Measurements from ENCODE around the gene NACA. TPM values are rescaled to one million over a fixed set of nuclear protein-coding genes. Genes with fewer than 3 reads are reported as not detected.

NACA gene
- polyA plus RNA-seq, 1 of the 3 experiments (the other 2 are of a cell fraction): 523 TPM

GRCh38 chr12:56688129-56688845 is 36.8 kb downstream of the NACA start, which contains the start of gene PTGES3 (continued):
- TF ChIP-seq, protein P1, sequence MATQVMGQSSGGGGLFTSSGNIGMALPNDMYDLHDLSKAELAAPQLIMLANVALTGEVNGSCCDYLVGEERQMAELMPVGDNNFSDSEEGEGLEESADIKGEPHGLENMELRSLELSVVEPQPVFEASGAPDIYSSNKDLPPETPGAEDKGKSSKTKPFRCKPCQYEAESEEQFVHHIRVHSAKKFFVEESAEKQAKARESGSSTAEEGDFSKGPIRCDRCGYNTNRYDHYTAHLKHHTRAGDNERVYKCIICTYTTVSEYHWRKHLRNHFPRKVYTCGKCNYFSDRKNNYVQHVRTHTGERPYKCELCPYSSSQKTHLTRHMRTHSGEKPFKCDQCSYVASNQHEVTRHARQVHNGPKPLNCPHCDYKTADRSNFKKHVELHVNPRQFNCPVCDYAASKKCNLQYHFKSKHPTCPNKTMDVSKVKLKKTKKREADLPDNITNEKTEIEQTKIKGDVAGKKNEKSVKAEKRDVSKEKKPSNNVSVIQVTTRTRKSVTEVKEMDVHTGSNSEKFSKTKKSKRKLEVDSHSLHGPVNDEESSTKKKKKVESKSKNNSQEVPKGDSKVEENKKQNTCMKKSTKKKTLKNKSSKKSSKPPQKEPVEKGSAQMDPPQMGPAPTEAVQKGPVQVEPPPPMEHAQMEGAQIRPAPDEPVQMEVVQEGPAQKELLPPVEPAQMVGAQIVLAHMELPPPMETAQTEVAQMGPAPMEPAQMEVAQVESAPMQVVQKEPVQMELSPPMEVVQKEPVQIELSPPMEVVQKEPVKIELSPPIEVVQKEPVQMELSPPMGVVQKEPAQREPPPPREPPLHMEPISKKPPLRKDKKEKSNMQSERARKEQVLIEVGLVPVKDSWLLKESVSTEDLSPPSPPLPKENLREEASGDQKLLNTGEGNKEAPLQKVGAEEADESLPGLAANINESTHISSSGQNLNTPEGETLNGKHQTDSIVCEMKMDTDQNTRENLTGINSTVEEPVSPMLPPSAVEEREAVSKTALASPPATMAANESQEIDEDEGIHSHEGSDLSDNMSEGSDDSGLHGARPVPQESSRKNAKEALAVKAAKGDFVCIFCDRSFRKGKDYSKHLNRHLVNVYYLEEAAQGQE (IDR thresholded peaks at IDR 0.05; ENCODE audit: low read depth, low read length): no peak
- no peak for TF ChIP-seq SMC3 (IDR thresholded peaks at IDR 0.05; ENCODE audit: low read depth, low read length)

GRCh38 chr12:56687223-56688128 is 37.6 kb downstream of the NACA start:
- CTCF ChIA-PET: interaction anchor here (1.1 kb wide), 1 partner anchor 51 kb away, joined by 3 read pairs; no protein-coding TSS in a partner anchor
- 1% methylated on average over 29 of the region's 62 CpGs for WGBS (ENCODE audit: low lambda C conversion rate)

More at GRCh38 chr12:56687223-56688128, 37.6 kb downstream of the NACA start:
- peaks cover 0 to 15% of the 10 kb centered on the region in 2 experiments for H3K36me3 ChIP-seq (replicated peaks in 1 of 2; ENCODE audit: control insufficient read depth in 1 of 2, insufficient read depth in 2 of 2, low read length in 1 of 2)
- H3K27ac ChIP-seq (ENCODE audit: low read depth in 2 of 2, low read length in 1 of 2): peak overlapping the region; percentile 95 to 98
- H3K4me1 ChIP-seq (ENCODE audit: control insufficient read depth in 1 of 2, insufficient read depth in 2 of 2, low read depth in 1 of 2, low read length in 1 of 2): peaks cover 10 to 20% of the 10 kb centered on the region in 2 experiments; a peak in 3 of 4 replicates
- H3K4me2 ChIP-seq: peak overlapping the region; percentile 100
- H3K9me2 ChIP-seq: no peaks in the 10 kb centered on the region
- peaks cover 39% of the 10 kb centered on the region for H3F3A ChIP-seq (replicated peaks; ENCODE audit: insufficient read depth)
- H3K4me3 ChIP-seq (ENCODE audit: low read depth in 2 of 2, low read length in 1 of 2): peak overlapping the region; percentile 80 to 100
- TF ChIP-seq MXI1 (IDR thresholded peaks at IDR 0.05; ENCODE audit: low read depth, low read length): peak; percentile 19
- no peak for TF ChIP-seq TEAD4 (IDR thresholded peaks at IDR 0.05; ENCODE audit: borderline replicate concordance, insufficient read depth)
- TF ChIP-seq EP300 (IDR thresholded peaks at IDR 0.05; ENCODE audit: borderline replicate concordance in 1 of 2, low read depth in 1 of 2, low read length in 1 of 2): no peak
- TF ChIP-seq NRF1 (IDR thresholded peaks at IDR 0.05; ENCODE audit: low read depth, low read length): no peak
- TF ChIP-seq SIN3A (IDR thresholded peaks at IDR 0.05; ENCODE audit: borderline replicate concordance, low read depth, low read length): peak; percentile 33; the same call in 1 of the 2 replicates
- TF ChIP-seq, protein P2, sequence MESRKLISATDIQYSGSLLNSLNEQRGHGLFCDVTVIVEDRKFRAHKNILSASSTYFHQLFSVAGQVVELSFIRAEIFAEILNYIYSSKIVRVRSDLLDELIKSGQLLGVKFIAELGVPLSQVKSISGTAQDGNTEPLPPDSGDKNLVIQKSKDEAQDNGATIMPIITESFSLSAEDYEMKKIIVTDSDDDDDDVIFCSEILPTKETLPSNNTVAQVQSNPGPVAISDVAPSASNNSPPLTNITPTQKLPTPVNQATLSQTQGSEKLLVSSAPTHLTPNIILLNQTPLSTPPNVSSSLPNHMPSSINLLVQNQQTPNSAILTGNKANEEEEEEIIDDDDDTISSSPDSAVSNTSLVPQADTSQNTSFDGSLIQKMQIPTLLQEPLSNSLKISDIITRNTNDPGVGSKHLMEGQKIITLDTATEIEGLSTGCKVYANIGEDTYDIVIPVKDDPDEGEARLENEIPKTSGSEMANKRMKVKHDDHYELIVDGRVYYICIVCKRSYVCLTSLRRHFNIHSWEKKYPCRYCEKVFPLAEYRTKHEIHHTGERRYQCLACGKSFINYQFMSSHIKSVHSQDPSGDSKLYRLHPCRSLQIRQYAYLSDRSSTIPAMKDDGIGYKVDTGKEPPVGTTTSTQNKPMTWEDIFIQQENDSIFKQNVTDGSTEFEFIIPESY (IDR thresholded peaks at IDR 0.05; ENCODE audit: borderline replicate concordance, low read depth): no peak
- peak; percentile 46; the same call in 1 of the 2 replicates for TF ChIP-seq MAX (IDR thresholded peaks at IDR 0.05; ENCODE audit: low read depth)
- no peak for TF ChIP-seq USF1 (IDR thresholded peaks at IDR 0.05; ENCODE audit: borderline replicate concordance, low read depth)
- TF ChIP-seq GABPA (IDR thresholded peaks at IDR 0.05; ENCODE audit: low read depth): no peak
- H4K20me1 ChIP-seq (ENCODE audit: insufficient read depth): peaks cover 49% of the 10 kb centered on the region
- peak overlapping the region; percentile 59; the same call in 1 of the 2 replicates for H2AFZ ChIP-seq (ENCODE audit: low read depth)
- no peaks in the 10 kb centered on the region for H3K27me3 ChIP-seq (ENCODE audit: insufficient read depth)
- no peaks in the 10 kb centered on the region for H3K9me3 ChIP-seq
- peak overlapping the region; percentile 100 for H3K9ac ChIP-seq
- no peak for DNase-seq
- peaks cover 61% of the 10 kb centered on the region for H3K79me2 ChIP-seq (ENCODE audit: insufficient read depth)
- POLR2A ChIA-PET: interaction anchor here (0.6 to 2.8 kb wide), 4 partner anchors 26 to 557 kb away, joined by 3 to 12 read pairs (median 4); partner anchors contain the start of gene NACA
